ENCODE results near the gene ATP9A. TPM values are rescaled to one million over a fixed set of nuclear protein-coding genes. Genes with fewer than 3 reads are reported as not detected.

The ATP9A gene
- total and polyA plus RNA-seq, 2 donors (not counting 3 experiments of a cell fraction or from before 2014, with no cell fraction given) = 20.9 to 41.5 TPM

- H3K9me3 ChIP-seq (replicated peaks; ENCODE audit: control insufficient read depth, insufficient read depth, low read length) = no peaks in the 10 kb centered on the region
- no peak overlapping the region for H3K9ac ChIP-seq (replicated peaks; ENCODE audit: extremely low read depth, insufficient read depth, low read length)
- no peak for TF ChIP-seq POLR2A (IDR thresholded peaks at IDR 0.05; ENCODE audit: low read depth, low read length)
- no peak for TF ChIP-seq GATA2 (IDR thresholded peaks at IDR 0.05; ENCODE audit: insufficient read depth, insufficient read length, low read depth, low read length)
- no peak for TF ChIP-seq JUN (IDR thresholded peaks at IDR 0.05; ENCODE audit: borderline replicate concordance, insufficient read depth, insufficient read length, low read depth)
- TF ChIP-seq POLR2AphosphoS5 (IDR thresholded peaks at IDR 0.05; ENCODE audit: insufficient read depth, low read depth, low read length) = no peak
- no peak for TF ChIP-seq MYC (IDR thresholded peaks at IDR 0.05; ENCODE audit: low read depth, low read length)
- TF ChIP-seq CTCF (IDR thresholded peaks at IDR 0.05; ENCODE audit: extremely low read depth in 1 of 2, insufficient read depth in 1 of 2, low read depth in 1 of 2, low read length in 2 of 2) = no peak
- no peak for TF ChIP-seq MAX (IDR thresholded peaks at IDR 0.05; ENCODE audit: insufficient read depth, insufficient read length)
- no peak for TF ChIP-seq EZH2 (IDR thresholded peaks at IDR 0.05; ENCODE audit: borderline replicate concordance, low read depth, low read length, severe bottlenecking)
- no peak for TF ChIP-seq FOS (IDR thresholded peaks at IDR 0.05; ENCODE audit: borderline replicate concordance, insufficient read depth, low read length)
- no peaks in the 10 kb centered on the region for H3K9me1 ChIP-seq (replicated peaks; ENCODE audit: control insufficient read depth, extremely low read depth, insufficient read depth, low read length)
- intact Hi-C loops (cut with micrococcal nuclease) = loop anchor here (1.0 kb wide), 2 partner anchors 23 to 227 kb away; no protein-coding TSS in a partner anchor
- H3K36me3 ChIP-seq (ENCODE audit: control insufficient read depth in 2 of 2, extremely low read depth in 1 of 2, insufficient read depth in 2 of 2, low read length in 2 of 2) = peaks cover 0 to 4% of the 10 kb centered on the region in 2 experiments
- no peaks in the 10 kb centered on the region for H3K27me3 ChIP-seq (ENCODE audit: control insufficient read depth in 2 of 2, insufficient read depth in 2 of 2, low read length in 2 of 2)
- dilution Hi-C loops (cut with MboI; ENCODE audit: extremely low pct_ligation_motif_present, low sequenced_read_pairs) = no loop called here
- no peaks in the 10 kb centered on the region for H4K20me1 ChIP-seq (replicated peaks; ENCODE audit: control insufficient read depth, extremely low read depth, insufficient read depth, low read length)
- H3K27ac ChIP-seq (ENCODE audit: insufficient read depth, low read depth, low read length) = peak overlapping the region; percentile 77
- peaks cover 23% of the 10 kb centered on the region for H3K4me1 ChIP-seq (ENCODE audit: control insufficient read depth, extremely low read depth, insufficient read depth, low read length)
- ChIA-PET POLR2A (no interaction called here), CTCF (interaction anchor here (0.8 to 2.4 kb wide), 8 partner anchors 11 to 613 kb away, joined by 3 to 14 read pairs (median 4); no protein-coding TSS in a partner anchor)
- no peak overlapping the region for H3K4me2 ChIP-seq (ENCODE audit: insufficient read depth, low read length)
- FAIRE-seq (no peak), DNase-seq (ENCODE audit: low read depth, low spot score) (no peak)
- no TSS peak for BruUV-seq (replicated peaks)
- no peak overlapping the region for H2AFZ ChIP-seq (ENCODE audit: low read depth, low read length)
- no peak overlapping the region for H3K4me3 ChIP-seq (replicated peaks in 1 of 3; ENCODE audit: insufficient read depth in 1 of 3, low read depth in 1 of 3, low read length in 3 of 3)
- H3K79me2 ChIP-seq (ENCODE audit: control insufficient read depth, insufficient read depth, low read length) = no peaks in the 10 kb centered on the region
Measured at GRCh38 chr20:51600950-51601349, 167.2 kb downstream of the ATP9A start.
